GDM1 (cell line): ENCODE results near the gene RSPH1.
A peak's percentile ranks its signal among the peaks of the same experiment; 100 is the strongest.

ENCODE experiments used
- DNase-seq: peaks from one replicate; lab custom pipeline; 2025; lab: John Stamatoyannopoulos, UW

Gene RSPH1

DNA sequence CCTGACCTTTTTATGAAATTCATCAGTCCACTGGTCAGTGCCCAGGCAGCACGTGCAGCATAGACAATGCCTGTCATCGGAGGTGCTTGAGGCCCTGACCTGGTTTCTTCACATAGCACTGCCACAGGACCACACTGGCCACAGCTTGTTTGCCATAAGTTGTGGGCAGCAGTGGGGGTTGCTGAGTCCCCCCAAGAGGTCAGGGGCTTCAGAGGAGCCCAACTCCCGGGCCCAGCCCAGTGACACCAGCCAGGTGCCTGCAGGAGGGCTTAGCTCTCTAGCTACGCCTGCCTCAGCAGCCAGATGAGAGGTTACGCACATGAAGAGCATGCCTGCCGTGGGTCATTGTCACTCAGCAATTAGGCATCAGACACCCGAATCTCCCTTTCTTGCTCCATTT is 50.7 kb downstream of the RSPH1 start:
- no peak for DNase-seq

DNA sequence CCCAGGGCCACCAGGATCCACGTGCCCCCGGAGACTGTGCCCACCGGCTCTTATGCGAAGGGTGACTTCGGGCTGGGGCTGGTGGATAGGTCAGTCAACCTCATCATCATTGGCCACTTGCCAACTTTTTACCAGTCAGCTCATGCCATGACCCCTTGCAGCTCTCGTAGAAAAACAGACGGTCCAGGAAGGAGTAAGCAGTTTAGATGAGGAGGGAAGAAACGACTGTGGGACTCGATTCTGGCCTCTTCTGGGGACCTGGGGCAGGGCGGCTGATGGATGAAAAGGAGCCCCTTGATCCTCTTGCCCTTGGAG is 51.3 kb downstream of the RSPH1 start:
- no peak for DNase-seq

DNA sequence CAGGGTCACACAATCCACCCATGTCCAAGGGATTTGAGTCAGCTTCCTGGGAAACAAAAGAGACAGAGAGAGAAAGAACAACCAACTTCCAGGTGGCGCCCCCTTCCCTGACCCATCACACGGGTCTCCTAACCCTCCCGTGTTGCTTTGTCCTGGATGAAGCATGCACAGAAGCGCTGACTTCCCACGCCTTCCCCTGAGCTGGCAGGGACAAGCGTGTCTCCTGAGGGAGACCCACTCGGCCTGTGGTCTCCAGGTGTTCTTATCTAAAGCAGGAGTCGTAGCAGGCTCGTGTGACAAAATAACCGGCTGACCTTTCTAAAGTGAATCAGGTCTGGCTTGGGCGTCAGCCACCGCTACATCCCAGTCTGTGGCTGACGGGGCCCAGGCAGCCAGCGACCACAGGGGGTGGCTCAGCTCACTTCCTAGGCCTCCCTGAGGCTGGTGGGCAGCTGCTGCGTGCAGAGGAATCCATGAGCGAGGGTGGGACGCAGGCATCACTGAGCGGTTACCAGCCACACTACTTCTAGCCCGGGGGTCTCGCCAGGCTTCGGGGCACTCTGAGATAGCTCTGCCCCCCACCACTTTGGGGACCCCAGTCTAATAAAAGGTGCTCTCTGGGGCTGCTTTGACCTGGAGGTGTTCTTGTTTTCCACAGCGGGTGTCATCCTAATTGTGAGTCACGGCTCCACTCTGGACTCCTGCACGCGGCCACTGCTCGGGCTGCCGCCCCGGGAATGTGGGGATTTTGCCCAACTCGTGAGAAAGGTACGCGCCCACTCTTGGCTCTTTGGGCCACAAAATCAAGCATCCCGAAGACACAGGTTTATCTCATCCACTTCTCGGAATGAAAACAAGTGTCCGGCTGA is 51.9 kb downstream of the RSPH1 start:
- DNase-seq: no peak

DNA sequence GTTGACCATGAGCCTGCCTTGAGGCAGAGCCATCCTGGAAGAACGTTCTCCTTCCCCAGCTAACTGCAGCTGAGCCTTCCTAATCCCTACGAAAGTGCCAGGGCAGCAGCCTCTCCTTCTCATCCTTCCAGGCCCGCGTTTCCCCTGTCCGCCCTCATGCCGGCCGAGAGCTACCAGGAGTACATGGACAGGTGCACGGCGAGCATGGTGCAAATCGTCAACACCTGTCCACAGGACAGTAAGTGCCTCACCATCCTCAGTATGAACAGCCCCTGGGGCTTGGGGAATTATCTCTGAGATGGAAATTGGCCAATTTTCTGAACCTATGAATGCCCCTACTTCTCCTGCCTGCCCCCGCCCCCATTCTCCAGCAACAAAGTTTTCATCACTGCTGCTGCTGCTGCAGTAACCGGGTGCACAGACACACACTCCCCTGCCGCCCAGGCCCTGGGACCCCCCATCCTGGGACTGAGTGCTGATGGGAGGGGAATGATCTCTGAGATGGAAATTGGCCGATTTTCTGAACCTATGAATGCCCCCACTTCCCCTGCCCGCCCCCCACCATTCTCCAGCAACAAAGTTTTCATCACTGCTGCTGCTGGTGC is 52.7 kb downstream of the RSPH1 start:
- no peak for DNase-seq

DNA sequence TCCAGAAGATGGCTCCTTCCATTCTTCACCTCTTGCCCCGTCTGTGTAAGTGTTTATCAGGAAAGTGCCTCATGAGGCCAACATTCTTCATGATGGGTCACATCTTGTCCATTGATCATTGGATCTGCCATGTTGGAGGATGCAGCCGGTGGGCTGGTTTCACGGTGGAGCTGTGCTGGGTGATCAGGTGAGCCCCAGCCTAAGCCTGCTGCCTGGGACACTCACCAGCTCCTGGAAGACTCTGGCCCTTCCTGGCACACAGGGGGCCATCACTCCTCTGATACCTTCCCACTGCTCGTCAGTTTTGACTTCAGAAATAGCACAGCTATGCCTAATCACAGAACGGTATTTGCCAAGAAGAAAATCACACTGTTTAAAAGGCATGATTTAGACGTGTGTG is 54.1 kb downstream of the RSPH1 start:
- DNase-seq: no peak

DNA sequence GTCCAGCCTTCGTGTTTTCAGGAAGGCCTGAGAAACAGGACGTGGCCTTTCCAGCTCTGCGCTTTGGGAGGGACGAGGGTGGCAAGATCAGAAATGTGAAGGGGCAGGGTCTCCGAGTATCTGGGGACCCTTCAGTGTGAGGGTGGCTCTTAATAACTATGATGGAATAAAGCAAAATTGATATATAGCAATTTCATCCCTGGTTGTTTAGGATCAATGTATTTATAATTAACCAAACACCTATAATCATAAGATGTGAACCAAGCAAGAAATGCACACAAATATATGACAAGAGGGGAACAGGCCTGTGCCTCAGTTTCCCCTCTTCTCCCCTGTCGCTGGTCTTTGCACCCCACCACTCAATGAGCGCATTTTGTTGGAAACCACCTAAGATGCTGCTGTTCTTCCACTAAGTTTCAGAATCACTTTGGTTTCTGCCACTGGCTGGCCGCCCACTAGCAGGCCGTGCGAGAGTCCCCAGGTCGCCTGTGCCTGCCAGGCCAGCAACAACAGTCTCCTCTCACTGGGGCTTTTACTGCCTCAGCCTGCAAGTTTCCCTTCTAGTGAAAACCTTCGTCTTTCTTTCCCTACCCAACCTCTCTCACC is 55.7 kb downstream of the RSPH1 start:
- DNase-seq: no peak

DNA sequence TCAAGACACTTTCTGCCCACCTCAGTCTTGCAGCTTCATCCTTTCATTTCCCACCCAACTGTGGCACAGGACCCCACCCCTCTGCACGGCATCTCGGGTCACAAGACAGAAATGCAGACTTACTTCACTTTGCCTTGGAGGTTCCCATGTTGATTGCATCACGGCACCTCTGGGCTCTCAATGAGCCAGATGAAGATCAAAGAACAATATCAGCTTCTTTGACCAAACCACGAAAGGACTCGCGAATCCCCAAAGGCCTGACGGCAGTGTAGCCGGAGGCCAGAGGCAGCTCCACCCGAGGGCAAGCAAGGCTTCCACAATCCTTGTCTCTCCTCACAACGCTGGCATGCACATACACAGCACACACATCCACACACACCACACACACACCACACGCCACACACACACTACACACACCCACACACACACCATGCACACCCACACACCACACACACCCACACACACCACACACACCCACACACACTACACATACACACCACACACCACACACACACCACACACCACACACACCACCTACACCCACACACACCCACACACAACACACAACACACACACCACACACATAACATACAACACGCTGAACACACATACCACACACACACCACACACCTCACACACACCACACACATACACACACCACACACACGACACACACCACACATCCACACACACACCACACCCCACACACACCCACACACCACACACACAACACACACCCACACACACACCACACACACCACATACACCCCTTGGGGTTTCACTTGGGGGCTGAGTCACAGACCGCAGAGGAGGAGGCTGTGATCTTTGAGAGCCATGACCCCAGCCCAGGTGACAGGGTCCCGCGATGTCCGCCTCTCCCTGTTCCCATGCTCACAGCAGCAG is 56.5 kb downstream of the RSPH1 start:
- peak; percentile 2 for DNase-seq

DNA sequence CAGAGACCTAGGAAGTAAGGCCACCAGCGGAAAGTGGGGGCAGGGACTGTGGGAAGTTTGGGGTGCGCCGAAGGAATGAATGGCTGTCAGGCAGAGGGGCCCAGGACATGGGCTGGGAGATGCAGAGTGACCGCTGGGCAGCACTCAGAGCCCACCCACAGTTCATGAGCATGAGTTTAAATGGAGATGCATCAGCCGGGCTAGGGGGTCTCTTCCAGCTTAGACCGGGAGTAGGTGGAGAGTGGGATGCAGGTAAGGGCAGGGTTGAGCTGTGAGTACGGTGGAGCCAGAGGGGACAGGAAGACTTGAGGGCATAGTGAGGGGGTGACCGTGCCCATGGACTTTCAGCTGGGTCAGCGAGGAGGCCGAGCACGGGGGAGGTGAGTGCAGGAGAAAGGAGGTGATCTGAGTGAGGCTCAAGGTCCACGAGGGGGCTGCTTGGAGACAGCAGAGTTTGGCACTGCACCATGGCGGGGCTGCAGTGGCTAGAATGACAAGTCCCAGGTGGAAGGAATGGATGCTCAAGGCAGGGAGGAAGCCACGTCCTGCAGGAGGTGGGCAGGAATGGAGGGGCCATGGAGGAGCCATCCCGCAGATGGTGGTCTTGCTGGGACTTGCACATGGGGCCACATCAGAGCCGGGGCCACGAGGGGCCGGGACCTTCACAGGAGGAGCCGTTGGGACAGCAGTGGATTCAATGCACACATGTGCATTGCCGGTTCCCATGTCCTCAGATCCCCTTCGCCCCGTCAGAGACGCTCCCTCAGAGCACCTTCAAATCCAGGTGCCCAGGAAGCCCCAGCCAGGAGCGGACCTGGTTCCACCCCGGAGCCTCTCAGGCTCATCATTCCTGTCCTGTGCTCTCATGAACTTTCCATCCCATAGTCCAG is 57.5 kb downstream of the RSPH1 start:
- no peak for DNase-seq

DNA sequence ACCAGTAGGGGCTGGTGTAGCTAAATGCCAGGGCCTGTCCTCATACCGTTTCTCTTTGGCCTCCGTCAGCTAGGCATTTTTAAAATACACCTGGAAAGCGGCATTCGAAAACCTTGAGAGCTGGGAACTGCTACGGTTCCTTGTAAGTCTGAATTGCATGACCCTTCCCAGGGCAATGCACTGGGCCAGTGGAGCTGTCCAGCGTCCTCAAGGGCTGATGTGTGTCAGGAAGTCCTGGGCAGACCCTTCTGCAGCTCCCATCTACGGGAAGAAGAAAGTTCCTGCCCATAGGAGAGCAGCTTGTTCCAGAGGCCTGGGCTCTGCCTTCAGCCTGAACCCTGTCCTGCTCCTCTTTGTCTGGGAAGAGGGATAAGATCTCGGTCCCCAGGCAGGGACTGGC is 58.2 kb downstream of the RSPH1 start:
- DNase-seq: no peak

DNA sequence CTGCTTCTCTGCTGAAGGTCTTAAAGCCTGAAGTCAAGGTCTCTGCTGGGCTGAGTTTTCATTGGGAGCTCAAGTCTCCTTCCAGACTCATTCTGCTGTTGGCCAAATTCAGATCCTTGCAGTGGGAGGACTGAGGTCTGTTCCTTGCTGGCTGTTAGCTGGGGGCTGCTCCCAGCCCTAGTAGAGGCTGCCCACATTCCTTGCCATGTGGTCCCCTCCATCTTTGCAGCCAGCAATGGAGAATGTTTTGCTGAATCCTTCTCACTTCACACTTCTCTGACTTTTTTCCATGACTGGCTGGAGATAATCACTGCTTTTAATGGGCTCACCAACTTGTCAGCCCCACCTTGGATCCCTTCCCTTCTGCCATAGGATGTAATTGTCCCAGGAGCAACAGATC is 59.1 kb downstream of the RSPH1 start:
- DNase-seq: no peak

DNA sequence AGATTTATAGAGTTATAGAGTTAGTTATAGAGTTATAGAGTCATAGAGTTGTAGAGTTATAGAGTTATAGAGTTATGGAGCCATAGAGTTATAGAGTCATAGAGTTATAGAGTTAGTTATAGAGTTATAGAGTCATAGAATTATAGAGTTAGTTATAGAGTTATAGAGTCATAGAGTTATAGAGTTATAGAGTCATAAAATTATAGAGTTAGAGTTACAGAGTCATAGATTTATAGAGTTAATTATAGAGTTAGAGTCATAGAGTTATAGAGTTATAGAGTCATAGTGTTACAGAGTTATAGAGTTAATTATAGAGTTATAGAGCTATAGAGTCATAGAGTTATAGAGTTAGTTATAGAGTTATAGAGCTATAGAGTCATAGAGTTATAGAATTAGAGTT is 60.2 kb downstream of the RSPH1 start:
- no peak for DNase-seq

DNA sequence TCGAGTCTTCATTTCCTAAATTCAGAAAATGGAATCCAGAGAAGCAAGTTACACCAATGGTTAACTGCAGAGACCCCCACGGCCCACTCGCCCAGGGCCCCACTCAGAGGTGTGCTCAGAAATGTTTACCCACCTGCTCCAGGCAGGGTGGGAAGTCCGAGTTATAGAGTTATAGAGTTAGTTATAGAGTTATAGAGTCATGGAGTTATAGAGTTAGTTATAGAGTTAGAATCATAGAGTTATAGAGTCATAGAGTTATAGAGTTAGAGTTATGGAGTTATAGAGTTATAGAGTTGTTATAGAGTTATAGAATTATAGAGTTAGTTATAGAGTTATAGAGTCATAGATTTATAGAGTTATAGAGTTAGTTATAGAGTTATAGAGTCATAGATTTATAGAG is 60.6 kb downstream of the RSPH1 start:
- DNase-seq: no peak

DNA sequence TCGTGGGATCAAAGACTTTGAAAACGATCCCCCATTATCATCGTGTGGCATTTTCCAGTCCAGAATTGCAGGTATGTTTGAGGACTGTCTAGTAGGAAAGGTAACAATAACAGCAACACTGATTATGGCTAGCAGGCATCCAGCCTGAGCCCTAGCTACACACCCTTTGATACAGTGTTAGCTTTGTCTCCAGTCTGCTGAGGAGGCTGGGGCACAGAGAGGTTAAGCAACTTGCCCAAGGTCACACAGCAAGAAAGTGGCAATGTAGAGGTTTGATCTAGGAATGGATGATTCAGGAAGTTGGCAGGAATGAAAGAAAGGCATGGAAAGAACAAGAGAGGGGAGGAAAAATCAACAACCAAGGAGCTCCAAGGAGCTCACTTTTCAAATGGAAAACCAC is 61.1 kb downstream of the RSPH1 start:
- no peak for DNase-seq

DNA sequence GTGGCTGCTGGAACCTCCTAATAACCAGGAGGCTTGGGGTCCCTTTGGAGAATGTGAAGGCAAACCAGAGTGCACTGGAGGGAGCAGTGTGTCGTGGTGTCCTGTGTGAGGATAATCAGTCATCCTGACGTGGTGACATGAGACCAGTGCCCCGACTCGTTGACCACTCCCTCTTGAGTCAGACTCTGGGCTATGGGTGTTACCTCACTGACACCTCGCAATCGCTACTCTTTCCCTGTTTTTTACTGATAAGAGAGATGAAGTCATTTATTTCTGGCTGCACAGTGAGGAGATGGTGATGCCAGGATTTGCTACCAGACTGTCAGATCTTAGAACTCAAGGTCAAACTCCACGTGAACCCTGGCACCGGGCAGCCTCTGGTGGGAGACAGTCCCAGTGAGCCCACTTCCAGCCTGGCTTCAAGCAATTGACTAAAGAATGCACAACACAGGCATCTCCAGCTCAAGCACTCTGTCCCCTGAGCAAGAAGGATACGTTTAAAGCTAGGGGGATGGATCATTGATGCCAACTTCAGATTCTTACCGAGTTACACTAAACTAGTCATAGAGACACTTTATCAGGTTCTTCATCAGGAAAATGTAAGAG is 62.0 kb downstream of the RSPH1 start:
- no peak for DNase-seq

DNA sequence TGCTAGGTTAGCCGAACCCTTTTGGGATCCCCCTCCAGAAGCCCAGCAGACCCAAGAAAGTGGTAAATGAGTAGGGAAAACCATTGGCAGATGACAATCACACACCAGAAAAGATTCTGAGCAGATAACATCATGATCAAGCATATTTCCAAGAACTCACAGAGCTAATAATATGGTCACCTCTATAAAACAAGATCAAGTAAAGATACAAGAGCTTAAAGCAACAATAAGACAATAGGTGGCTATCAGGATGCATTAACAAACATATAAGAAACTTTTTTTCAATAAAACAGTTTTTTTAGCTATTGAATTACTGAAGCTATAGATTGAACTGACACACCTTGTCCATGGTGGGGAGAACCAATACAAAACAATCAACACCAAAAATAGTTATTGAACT is 63.3 kb downstream of the RSPH1 start:
- DNase-seq: no peak

DNA sequence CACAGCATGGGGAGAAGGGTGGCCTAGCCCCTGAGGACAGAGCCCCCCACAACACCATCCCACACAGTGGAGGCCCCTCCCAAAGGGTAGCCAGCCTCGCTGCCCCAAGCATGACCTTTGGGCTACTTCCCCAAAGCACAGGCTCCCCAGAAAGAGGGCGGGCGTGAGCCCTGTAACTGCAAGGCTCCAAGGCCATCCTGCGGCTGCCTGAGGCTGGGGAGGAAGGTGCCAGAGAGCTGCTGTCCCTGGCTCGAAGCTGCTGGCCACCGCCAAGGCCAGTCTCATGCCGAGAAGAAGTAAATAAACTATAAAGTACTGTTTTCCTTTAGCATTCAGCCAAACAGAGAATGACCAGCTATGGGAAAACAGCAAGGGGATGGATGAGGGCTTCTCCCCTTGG is 64.8 kb downstream of the RSPH1 start:
- DNase-seq: no peak

DNA sequence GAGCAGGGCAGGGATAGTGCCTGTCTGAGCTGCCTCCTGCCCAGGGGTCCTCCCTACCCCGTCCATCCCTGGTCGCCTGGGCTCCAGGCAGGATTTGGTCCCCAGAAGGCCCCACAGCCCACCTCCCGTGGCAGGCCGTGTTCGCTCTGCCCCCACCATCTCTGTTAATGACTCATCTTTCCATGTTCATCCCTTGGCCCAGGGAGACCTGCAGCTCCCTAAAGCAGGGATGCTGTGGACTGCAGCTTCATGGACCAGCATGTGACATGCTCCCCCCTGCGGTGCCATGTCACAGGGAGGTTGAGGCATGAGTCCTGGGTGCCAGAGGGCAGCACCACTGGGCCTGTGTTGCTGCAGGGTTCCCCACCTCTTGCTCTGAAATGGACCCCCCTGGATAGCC is 65.5 kb downstream of the RSPH1 start:
- DNase-seq: no peak

DNA sequence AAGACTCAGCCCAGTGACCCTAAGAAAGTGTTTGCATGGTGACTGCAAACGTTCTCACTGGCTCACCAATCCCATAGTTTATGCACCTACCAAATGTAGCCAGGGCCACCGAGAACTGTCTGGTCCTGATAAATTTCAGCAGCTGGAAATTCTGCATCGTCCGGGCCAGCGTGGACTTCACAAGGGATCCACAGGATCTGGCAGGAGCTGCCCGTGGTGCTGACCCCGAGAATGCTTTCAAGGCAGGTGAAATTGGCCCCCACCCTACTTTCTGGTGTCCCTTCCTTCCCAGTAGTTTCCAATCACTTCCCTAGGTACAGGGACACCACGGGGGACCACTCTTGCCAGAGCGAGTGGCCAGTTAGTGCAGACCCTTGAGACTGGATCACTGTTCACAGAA is 66.2 kb downstream of the RSPH1 start:
- no peak for DNase-seq

DNA sequence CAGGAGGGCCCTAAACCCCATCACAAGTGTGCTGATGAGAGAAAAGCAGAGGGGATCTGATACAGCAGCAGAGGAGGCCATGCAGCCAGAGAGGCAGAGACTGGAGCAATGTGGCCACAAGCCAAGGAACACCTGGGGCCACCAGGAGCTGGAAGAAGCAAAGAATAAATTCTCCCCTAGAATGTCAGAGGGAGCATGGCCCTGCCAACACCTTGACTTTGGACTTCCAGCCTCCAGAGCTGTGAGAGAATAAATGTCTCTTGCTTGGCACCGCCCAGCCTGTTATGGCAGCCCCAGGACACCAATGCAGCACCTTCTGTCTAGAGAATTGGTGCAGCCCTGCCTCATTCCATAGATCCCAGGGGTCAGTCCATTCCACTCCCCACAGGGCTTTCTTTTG is 67.0 kb downstream of the RSPH1 start:
- no peak for DNase-seq

DNA sequence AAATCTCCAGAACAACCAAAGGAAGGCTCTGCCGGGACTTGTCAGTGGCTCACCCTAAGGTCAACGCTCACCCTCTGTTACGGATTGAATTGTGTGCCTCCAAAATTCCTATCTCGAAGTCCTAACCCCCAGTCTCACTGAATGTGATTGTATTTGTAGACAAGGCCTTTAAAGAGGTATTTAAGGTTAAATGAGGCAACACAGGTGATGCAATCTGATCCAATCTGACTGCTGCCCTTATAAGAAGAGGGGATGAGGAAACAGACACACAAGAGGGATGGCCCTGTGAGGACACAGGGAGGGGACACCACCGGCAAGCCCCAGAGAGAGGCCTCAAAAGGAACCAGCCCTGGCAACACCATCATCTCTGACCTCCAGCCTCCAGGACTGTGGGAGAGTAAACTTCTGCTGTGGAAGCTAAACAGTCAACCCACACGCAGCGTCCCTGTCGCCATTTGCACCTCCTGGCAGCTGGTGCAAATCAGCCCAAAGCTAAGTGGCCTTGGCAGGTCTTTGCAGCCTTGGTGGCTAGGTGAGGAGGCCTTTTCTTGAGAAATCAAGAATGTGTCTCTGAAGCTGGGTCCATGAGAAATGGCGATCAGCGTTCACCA is 68.1 kb downstream of the RSPH1 start:
- DNase-seq: no peak
